Heart left ventricle (tissue), 13 donors: ENCODE data around the gene RXRA.

ENCODE experiments used
- POLR2A ChIP-seq, 2 donors: fragments of 450-650 bp; IDR thresholded peaks; one replicate each; pipeline ENCODE4 v1.6.1; 2017; ENCODE audit warnings: antibody characterized with exemption in 2 of 2, mild to moderate bottlenecking in 2 of 2, moderate library complexity in 2 of 2
- TF ChIP-seq, protein P1 (sequence below), 12 donors: fragments of 200-600 bp; sonication (generic) in 4 of 12; IDR thresholded peaks; one replicate each; pipeline versions ENCODE4 v1.5.0 to v1.8.0; 2018 to 2022; ENCODE audit warnings: antibody characterized with exemption in 12 of 12, mild to moderate bottlenecking in 5 of 12
- donor health status: ischemic (EF 13 %, LVEDD 7.1; RV severe dilation, severe dysfunction).
- donor health status: DM: no; HTN: yes; CAD: no.
- donor health status: DM: no; HTN: no; CAD: no.
- donor health status: ischemic (EF 25% LVEDD 6.9; RV normal size, moderate dysfunction).
- donor health status: ischemic (EF 25% LVEDD 5.7; RV mildly dilated, moderate dysfunction).
- donor health status: ischemic (EF 35%, LVEDD 5.7; RV mildly dilated, moderate dysfunction).
- donor health status: nonischemic (EF 11% LVEDD 7.7; RV severe dilation, severe dysfunction).
- donor health status: DM: yes; HTN: yes; CAD: no.
- donor health status: PGD.
- donor health status: ischemic (EF 29% LVEDD 5.4; RV normal size, mild dysfunction).
- donor health status: nonischemic (EF 23%, LVEDD 6.1; RV moderate dilation, normal function).

GRCh38 chr9:134324359-134325095, 1.7 kb upstream of the RXRA start:
- TF ChIP-seq POLR2A (IDR thresholded peaks at IDR 0.05): no peak
- TF ChIP-seq, protein P1, sequence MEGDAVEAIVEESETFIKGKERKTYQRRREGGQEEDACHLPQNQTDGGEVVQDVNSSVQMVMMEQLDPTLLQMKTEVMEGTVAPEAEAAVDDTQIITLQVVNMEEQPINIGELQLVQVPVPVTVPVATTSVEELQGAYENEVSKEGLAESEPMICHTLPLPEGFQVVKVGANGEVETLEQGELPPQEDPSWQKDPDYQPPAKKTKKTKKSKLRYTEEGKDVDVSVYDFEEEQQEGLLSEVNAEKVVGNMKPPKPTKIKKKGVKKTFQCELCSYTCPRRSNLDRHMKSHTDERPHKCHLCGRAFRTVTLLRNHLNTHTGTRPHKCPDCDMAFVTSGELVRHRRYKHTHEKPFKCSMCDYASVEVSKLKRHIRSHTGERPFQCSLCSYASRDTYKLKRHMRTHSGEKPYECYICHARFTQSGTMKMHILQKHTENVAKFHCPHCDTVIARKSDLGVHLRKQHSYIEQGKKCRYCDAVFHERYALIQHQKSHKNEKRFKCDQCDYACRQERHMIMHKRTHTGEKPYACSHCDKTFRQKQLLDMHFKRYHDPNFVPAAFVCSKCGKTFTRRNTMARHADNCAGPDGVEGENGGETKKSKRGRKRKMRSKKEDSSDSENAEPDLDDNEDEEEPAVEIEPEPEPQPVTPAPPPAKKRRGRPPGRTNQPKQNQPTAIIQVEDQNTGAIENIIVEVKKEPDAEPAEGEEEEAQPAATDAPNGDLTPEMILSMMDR (IDR thresholded peaks at IDR 0.05): no peak
